H9 (cell line): ENCODE measurements around the gene IL20RA. TPM values are rescaled to one million over a fixed set of nuclear protein-coding genes. Genes with fewer than 3 reads are reported as not detected.

Experiments
- DNase-seq: peaks from one replicate; pipeline ENCODE4 v3.0.0-alpha.2; 2017
- H2AFZ ChIP-seq: one replicate; pipeline ENCODE4 v1.6.1; 2013; ENCODE audit warnings: mild to moderate bottlenecking, low read length, control low read depth, moderate library complexity
- H2AK5ac ChIP-seq: 2 replicates; pipeline ENCODE4 v1.6.1; 2013; ENCODE audit warnings: low read length, control low read depth, mixed read lengths; ENCODE audit not compliant: insufficient read length
- H2BK120ac ChIP-seq: one replicate; pipeline ENCODE4 v1.6.1; 2013; ENCODE audit warnings: low read depth, mild to moderate bottlenecking, low read length, control low read depth, inconsistent platforms; ENCODE audit not compliant: poor library complexity, severe bottlenecking
- H2BK12ac ChIP-seq: 2 replicates; pipeline ENCODE4 v1.6.1; 2013; ENCODE audit warnings: low read length, control low read depth, mixed read lengths, low read depth; ENCODE audit not compliant: insufficient read length
- H2BK15ac ChIP-seq: 2 replicates; pipeline ENCODE4 v1.6.1; 2013; ENCODE audit warnings: low read depth, low read length, control low read depth
- H2BK20ac ChIP-seq: one replicate; pipeline ENCODE4 v1.6.1; 2013; ENCODE audit warnings: low read depth, mild to moderate bottlenecking, low read length, control low read depth, inconsistent platforms; ENCODE audit not compliant: poor library complexity, severe bottlenecking
- H2BK5ac ChIP-seq: 2 replicates; pipeline ENCODE4 v1.6.1; 2013; ENCODE audit warnings: low read length, control low read depth, mixed read lengths; ENCODE audit not compliant: insufficient read length
- H3K14ac ChIP-seq: 2 replicates; pipeline ENCODE4 v1.6.1; 2013; ENCODE audit warnings: low read length, control low read depth; ENCODE audit not compliant: insufficient read depth
- H3K18ac ChIP-seq: 2 replicates; pipeline ENCODE4 v1.6.1; 2013; ENCODE audit warnings: low read depth, mild to moderate bottlenecking, mixed read lengths, low read length, control low read depth; ENCODE audit not compliant: insufficient read length
- H3K23ac ChIP-seq: 2 replicates; pipeline ENCODE4 v1.6.1; 2013; ENCODE audit warnings: low read length, control low read depth, mixed read lengths, low read depth; ENCODE audit not compliant: insufficient read length
- H3K23me2 ChIP-seq: 2 replicates; pipeline ENCODE4 v1.6.1; 2013; ENCODE audit warnings: low read depth, mild to moderate bottlenecking, mixed read lengths, low read length, control low read depth; ENCODE audit not compliant: insufficient read length, poor library complexity, severe bottlenecking
- H3K27ac ChIP-seq: 2 replicates; pipeline ENCODE4 v1.5.1; 2013; ENCODE audit warnings: low read length, control low read depth, mixed read lengths, low read depth; ENCODE audit not compliant: insufficient read length
- H3K27me3 ChIP-seq: 2 replicates; pipeline ENCODE4 v1.6.1; 2013; ENCODE audit warnings: low read length, control low read depth, inconsistent platforms; ENCODE audit not compliant: insufficient read depth
- H3K4ac ChIP-seq: 2 replicates; pipeline ENCODE4 v1.6.1; 2013; ENCODE audit warnings: low read depth, mild to moderate bottlenecking, control low read depth, inconsistent platforms, low read length, moderate library complexity
- H3K4me1 ChIP-seq: 2 replicates; pipeline ENCODE4 v1.6.1; 2013; ENCODE audit warnings: low read length, control low read depth, inconsistent platforms; ENCODE audit not compliant: insufficient read depth
- H3K4me2 ChIP-seq: 2 replicates; pipeline ENCODE4 v1.6.1; 2013; ENCODE audit warnings: low read length, control low read depth, mixed read lengths; ENCODE audit not compliant: insufficient read length, insufficient read depth
- H3K56ac ChIP-seq: 2 replicates; pipeline ENCODE4 v1.6.1; 2013; ENCODE audit warnings: low read depth, mild to moderate bottlenecking, mixed read lengths, low read length, control low read depth; ENCODE audit not compliant: insufficient read length
- H3K79me1 ChIP-seq: 2 replicates; pipeline ENCODE4 v1.6.1; 2013; ENCODE audit warnings: low read depth, mild to moderate bottlenecking, moderate library complexity, low read length, control low read depth, inconsistent platforms; ENCODE audit not compliant: insufficient read depth, poor library complexity, severe bottlenecking
- H3K79me2 ChIP-seq: 2 replicates; pipeline ENCODE4 v1.6.1; 2013; ENCODE audit warnings: low read length, control low read depth, inconsistent platforms; ENCODE audit not compliant: insufficient read depth
- H3K9ac ChIP-seq: 2 replicates; pipeline ENCODE4 v1.6.1; 2013; ENCODE audit warnings: low read length, control low read depth, mixed read lengths; ENCODE audit not compliant: insufficient read length; ENCODE audit errors: extremely low read depth
- H3K9me3 ChIP-seq: one replicate; pipeline ENCODE4 v1.6.1; 2013; ENCODE audit warnings: low read depth, low read length, inconsistent platforms; ENCODE audit not compliant: control insufficient read depth
- H3T11ph ChIP-seq: one replicate; pipeline ENCODE4 v1.6.1; 2013; ENCODE audit warnings: mild to moderate bottlenecking, low read length, control low read depth, inconsistent platforms
- H4K20me1 ChIP-seq: one replicate; pipeline ENCODE4 v1.6.1; 2013; ENCODE audit not compliant: control insufficient read depth, insufficient read length, insufficient read depth
- H4K5ac ChIP-seq: 2 replicates; pipeline ENCODE4 v1.6.1; 2013; ENCODE audit warnings: low read depth, mild to moderate bottlenecking, mixed read lengths, low read length, control low read depth; ENCODE audit not compliant: insufficient read length
- H4K8ac ChIP-seq: replicated peaks from 2 replicates; pipeline ENCODE4 v1.6.1; 2013; ENCODE audit warnings: low read length, control low read depth, mixed read lengths, low read depth; ENCODE audit not compliant: insufficient read length
- H4K91ac ChIP-seq: 2 replicates; pipeline ENCODE4 v1.6.1; 2013; ENCODE audit warnings: low read depth, mild to moderate bottlenecking, moderate library complexity, mixed read lengths, low read length, control low read depth; ENCODE audit not compliant: insufficient read length
- H3K27ac Mint-ChIP-seq, 3 experiments: 2 replicates in 2 of 3; 3 replicates in 1 of 3; pipeline ENCODE4 v1.8.0; 2020 to 2021; ENCODE audit warnings: mixed read lengths in 3 of 3, mild to moderate bottlenecking in 1 of 3, moderate library complexity in 1 of 3
- H3K27me3 Mint-ChIP-seq: 2 replicates; pipeline ENCODE4 v1.8.0; 2021; ENCODE audit warnings: low read depth, mild to moderate bottlenecking, moderate library complexity, mixed read lengths
- H3K36me3 Mint-ChIP-seq, 3 experiments: 2 replicates in 2 of 3; 3 replicates in 1 of 3; pipeline ENCODE4 v1.8.0; 2020 to 2021; ENCODE audit warnings: low read depth in 3 of 3, mixed read lengths in 3 of 3; ENCODE audit not compliant: insufficient read depth in 1 of 3
- H3K4me1 Mint-ChIP-seq, 2 experiments: 2 replicates each; pipeline ENCODE4 v1.8.0; 2020; ENCODE audit warnings: mixed read lengths in 2 of 2
- H3K4me3 Mint-ChIP-seq, 2 experiments: 2 replicates in 1 of 2; 3 replicates in 1 of 2; pipeline ENCODE4 v1.8.0; 2020 to 2021; ENCODE audit warnings: mild to moderate bottlenecking in 2 of 2, mixed read lengths in 2 of 2, moderate library complexity in 1 of 2
- H3K9me3 Mint-ChIP-seq, 2 experiments: 2 replicates in 1 of 2; 3 replicates in 1 of 2; pipeline ENCODE4 v1.8.0; 2020; ENCODE audit warnings: mild to moderate bottlenecking in 2 of 2, mixed read lengths in 2 of 2, moderate library complexity in 1 of 2
- CTCF ChIP-seq: fragments of 200-600 bp; sonication (generic); conservative IDR thresholded peaks from 3 replicates; pipeline ENCODE4 v1.8.0; 2021; ENCODE audit warnings: antibody characterized with exemption, mild to moderate bottlenecking
- WGBS: extraction: QIAGEN DNeasy Blood & Tissue Kit; methylation state at CpG from one replicate; pipeline ENCODE4 v1.1.7; 2013; ENCODE audit warnings: missing lambda C conversion rate, low lambda C conversion rate, mixed read lengths; ENCODE audit not compliant: insufficient read length; ENCODE audit errors: extremely low coverage; 5-methylcytosine and 5-hydroxymethylcytosine counted together
- total RNA-seq: library from RNA; stranded (reverse); gene quantifications from 2 replicates; pipeline ENCODE4 v1.2.1, GENCODE V29; 2021

IL20RA gene
- total RNA-seq, 1 experiment from 2014 or later: 0.74 TPM

GRCh38 chr6:136969433-136969832 lies 75.3 kb downstream of the IL20RA start:
- H3K4me3 Mint-ChIP-seq: no peak overlapping the region
- no CpG with 5 or more reads among the region's 5 CpGs for WGBS
- no peak overlapping the region for H2BK120ac ChIP-seq
- no peak overlapping the region for H3K27ac ChIP-seq
- peaks cover 2% of the 10 kb centered on the region for H3K4me1 ChIP-seq
- no peaks in the 10 kb centered on the region for H3K23me2 ChIP-seq
- H3K18ac ChIP-seq: no peak overlapping the region
- H3T11ph ChIP-seq: no peak overlapping the region
- H3K79me1 ChIP-seq: no peaks in the 10 kb centered on the region
- H3K27ac Mint-ChIP-seq: 0 out of 7 replicates have a peak overlapping the region, but pooled peaks of 1 of the 3 experiments have one; percentile 38
- no peak overlapping the region for H2AFZ ChIP-seq
- peaks cover 0 to 7% of the 10 kb centered on the region in 2 experiments; a peak in 2 of 4 replicates for H3K4me1 Mint-ChIP-seq
- no peak overlapping the region for H4K8ac ChIP-seq
- no peak overlapping the region for H2BK12ac ChIP-seq
- no peaks in the 10 kb centered on the region for H3K9me3 ChIP-seq
- no peak overlapping the region for H2BK5ac ChIP-seq
- H3K27me3 Mint-ChIP-seq: no peaks in the 10 kb centered on the region; the same call in 1 of the 2 replicates
- no peak overlapping the region for H2AK5ac ChIP-seq
- peaks cover 0 to 3% (median 0%) of the 10 kb centered on the region in 3 experiments; a peak in 2 of 7 replicates for H3K36me3 Mint-ChIP-seq
- no peak overlapping the region for H3K4ac ChIP-seq
- no peaks in the 10 kb centered on the region for H3K9me3 Mint-ChIP-seq
- H4K91ac ChIP-seq: no peak overlapping the region
- no peak overlapping the region for H3K4me2 ChIP-seq
- no peak overlapping the region for H2BK15ac ChIP-seq
- no peak overlapping the region for H2BK20ac ChIP-seq
- no peak overlapping the region for H3K56ac ChIP-seq
- no peak overlapping the region for H3K23ac ChIP-seq
- TF ChIP-seq CTCF: no peak
- H4K5ac ChIP-seq: no peak overlapping the region
- H3K27me3 ChIP-seq: no peaks in the 10 kb centered on the region
- H4K20me1 ChIP-seq: no peaks in the 10 kb centered on the region
- H3K9ac ChIP-seq: no peak overlapping the region
- H3K79me2 ChIP-seq: no peaks in the 10 kb centered on the region
- H3K14ac ChIP-seq: no peak overlapping the region
- no peak for DNase-seq
